Effector CD8-positive, alpha-beta T cell (primary cell): Measurements from ENCODE around the gene EML6.
"Not testable (repeated sequence)": the region's sequence is repeated elsewhere in the genome, so short reads cannot be mapped to it uniquely, and the experiment has no call there.

Experiments used
- DNase-seq: peaks from one replicate; lab custom pipeline; 2025; lab: John Stamatoyannopoulos, UW
- total RNA-seq, 4 experiments: gene quantifications; one replicate each; lab custom pipeline; 2026; lab: John Stamatoyannopoulos, UW

Gene EML6
- total RNA-seq, result 10.3 to 23.4 (median 14.4) reads per million in 4 experiments

DNA sequence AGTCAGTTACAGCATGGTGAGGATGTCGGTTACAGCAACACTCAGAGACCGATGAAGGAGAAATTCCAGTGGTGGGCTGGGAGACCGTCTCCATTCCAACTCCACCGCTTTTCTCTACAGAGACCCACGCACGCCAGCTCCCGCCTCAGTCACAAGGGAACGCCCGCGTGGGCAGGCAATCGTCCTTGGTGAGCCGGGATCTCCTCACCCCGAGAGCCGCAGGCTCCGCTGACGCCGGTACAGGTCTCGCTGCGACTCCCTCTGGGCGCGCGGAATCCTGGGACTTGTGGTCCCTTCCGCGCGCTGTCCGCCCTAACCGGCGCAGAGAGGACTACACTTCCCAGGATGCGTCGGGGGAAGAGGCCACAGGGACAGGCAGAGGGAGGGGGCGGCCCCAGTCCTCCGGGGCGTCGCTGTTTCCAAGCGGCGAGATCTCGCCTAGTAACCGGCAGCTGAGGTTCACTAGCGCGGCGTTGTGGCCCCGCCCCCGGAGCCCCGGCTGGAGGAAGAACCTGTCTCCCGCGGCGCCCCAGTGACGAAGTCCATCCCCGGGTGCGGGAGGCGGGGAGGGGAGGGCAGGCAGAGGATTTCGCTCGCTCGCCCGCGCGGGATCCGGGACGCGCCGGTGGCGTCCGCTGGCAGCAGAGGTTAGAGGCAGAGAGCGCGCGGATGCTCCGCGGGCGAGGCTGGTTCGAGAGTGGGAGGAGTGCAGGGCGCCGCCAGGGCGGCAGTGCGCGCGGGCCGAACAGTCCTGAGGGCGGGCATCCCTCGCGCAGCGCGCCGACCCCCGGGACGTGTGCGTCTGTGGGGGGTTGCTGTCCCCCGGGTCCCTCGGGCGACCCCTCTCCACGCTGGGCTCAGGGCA is at the start of gene EML6:
EML6 (plus strand) TSS at position 532 of the 865 bp plus-strand sequence. CDS start 1,400 bp downstream, outside the sequence.
- DNase-seq, result peak; percentile 96

GRCh38 chr2:54675281-54675680 is 48.2 kb upstream of the EML6 start:
- DNase-seq, result no peak

DNA sequence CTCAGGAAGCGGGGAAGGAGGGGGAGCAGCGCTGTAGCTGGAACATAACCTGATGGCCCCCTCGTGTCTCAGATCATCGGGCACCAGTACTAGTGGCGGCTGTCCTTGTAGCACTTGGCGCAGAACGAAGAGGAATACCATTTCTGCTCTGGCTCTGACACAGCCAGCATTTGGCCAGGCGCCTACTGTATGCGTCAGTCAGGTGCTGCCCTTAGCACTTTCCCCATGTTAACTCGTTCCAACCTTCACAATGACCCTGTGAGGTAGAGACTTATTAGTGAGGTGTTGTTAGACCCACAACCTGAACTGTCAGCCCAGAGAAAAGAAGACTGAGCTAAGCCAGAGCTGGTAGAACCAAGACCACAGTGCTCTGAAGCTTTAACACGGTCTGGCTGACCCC is 47.7 kb upstream of the EML6 start:
- no peak for DNase-seq

GRCh38 chr2:54676656-54677055 is 46.8 kb upstream of the EML6 start:
- no peak for DNase-seq

DNA sequence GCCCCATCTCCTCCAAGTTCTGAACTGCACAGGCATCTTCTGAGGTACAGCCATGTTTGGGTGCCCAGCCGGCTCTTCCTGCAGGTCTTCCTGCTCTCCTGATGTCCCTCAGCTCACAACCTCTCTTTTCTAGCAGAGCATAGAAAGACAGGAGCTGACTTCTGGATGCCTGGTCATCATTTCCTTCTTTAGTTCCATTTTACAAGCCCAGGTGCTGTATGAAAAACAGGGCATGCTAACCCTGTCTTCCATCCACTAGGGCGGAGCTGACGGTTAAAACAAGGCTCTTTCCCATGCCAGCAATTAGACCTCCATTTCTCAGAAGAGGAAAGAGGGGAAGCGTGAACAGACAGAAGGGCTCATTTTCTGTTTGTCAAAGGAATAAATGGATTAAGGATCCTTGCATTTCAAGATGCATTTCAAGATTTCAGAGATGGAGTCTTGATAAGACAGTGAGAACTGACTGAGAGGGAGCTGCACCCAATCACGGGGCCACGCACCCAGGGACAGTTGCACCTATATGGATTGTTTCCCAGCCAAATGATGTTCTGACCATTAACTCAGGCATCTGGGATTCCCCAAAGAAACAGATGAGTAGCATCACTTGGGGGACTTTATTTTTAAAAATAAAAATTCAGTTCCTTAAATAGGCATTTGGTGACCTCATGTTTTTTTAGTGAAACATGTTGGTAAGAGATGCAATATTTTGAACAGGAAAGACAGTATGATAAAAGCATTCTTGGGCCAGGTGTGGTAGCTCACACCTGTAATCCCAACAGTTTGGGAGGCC is 45.8 kb upstream of the EML6 start:
- no peak for DNase-seq

GRCh38 chr2:54678719-54679118 is 44.7 kb upstream of the EML6 start:
- no peak for DNase-seq

- no peak for DNase-seq
These were observed 42.9 kb upstream of the EML6 start for GRCh38 chr2:54680397-54681041.

GRCh38 chr2:54681416-54681815 is 42.0 kb upstream of the EML6 start:
- DNase-seq, result no peak

GRCh38 chr2:54683596-54683995 is 39.9 kb upstream of the EML6 start:
- DNase-seq, result no peak

DNA sequence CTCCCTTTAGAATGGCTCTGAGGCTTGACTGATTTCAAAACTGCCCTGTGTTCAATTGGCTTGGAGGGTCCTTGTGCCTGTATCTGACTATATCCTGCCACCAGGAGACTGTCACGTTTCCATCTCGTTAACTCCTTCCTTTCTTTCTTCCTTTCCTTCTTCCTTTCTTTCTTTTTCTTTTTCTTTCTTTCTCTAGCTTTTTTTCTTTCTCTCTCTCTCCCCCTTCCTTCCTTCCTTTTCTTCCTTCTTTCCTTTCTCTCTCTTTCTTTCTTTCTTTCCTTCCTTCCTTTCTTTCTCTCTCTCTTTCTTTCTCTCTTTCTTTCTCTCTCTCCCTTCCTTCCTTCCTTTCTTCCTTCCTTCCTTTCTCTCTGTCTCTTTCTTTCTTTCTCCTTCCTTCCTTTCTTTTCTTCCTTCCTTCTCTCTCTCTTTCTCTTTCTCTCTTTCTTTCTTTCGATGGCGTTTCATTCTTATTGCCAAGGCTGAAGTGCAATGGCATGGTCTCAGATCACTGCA is 38.1 kb upstream of the EML6 start:
- no peak for DNase-seq

- DNase-seq, result no peak
These were observed 35.8 kb upstream of the EML6 start for GRCh38 chr2:54687595-54688152.

- DNase-seq, result no peak
These were observed 31.9 kb upstream of the EML6 start for GRCh38 chr2:54691445-54692135.

DNA sequence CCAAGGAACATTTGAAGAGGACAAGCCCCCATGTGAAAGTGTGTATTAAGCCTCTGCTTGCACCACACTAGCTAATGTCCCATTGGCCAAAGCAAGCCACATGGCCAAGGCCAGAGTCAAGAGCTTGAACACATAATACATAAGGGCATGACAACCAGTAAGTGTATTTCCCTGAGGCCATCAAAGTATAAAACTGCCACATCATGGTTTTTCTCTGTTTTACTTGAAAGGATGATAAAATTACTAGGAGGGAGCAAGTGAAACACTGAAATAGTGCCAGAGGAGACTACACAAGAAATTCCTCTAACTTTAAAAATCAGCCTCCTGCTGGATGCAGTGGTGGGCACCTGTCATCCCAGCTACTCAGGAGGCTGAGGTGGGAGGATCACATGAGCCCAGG is 30.9 kb upstream of the EML6 start:
- no peak for DNase-seq

DNA sequence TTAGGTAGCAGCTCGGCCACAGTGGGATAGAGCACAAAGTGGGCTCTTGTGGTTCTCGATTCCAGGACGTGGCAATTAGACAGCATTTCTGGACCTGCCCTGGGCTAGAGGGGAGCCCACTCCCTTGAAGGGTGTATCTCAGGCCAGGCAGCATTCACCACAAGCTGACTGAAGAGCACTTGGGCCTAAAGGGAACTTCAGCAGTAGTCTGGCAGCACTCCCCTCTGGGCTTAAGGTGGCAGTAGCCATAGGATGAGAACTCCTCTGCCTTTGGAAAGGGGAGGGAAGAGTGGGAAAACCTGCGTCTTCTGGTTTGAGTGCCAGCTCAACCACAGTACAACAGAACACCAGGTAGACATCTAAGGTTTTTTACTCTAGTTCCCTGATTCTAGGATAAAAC is 28.1 kb upstream of the EML6 start:
- no peak for DNase-seq

DNA sequence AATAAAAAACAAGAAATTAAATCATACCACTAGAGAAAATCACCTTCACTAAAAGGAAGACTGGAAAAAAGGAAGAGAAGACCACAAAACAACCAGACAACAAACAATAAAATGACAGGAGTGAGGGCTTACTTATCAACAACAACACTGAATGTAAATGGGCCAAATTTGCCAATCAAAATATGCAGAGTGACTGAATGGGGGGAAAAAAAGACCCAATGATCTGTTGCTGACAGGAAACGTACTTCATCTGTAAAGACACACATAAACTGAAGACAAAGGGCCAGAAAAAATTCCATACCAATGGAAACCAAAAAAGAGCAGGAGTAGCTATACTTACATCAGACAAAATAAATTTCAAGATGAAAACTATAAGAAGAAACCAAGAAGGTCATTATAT is 25.5 kb upstream of the EML6 start:
- no peak for DNase-seq

- DNase-seq, result not testable (repeated sequence)
These were observed 24.5 kb upstream of the EML6 start for GRCh38 chr2:54698926-54699325.

DNA sequence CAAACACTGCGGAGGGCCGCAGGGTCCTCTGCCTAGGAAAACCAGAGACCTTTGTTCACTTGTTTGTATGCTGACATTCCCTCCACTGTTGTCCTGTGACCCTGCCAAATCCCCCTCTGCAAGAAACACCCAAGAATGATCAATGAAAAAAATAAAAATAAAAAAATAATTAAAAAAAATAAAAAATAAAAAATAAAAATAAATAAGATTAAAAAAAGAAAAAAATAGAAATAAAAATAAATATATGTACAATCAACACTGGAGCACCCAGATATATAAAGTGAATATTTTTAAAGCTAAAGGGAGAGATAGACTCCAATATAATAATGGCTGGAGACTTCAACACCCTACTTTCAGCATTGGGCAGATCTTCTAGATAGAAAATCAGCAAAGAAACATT is 23.8 kb upstream of the EML6 start:
- DNase-seq, result no peak

GRCh38 chr2:54701029-54701428 is 22.4 kb upstream of the EML6 start:
- DNase-seq, result no peak

GRCh38 chr2:54704238-54704637 is 19.2 kb upstream of the EML6 start:
- DNase-seq, result no peak

GRCh38 chr2:54704688-54705605 is 18.5 kb upstream of the EML6 start:
- DNase-seq, result no peak
